ENCODE results near the gene FBL.
A peak's percentile ranks its signal among the peaks of the same experiment; 100 is the strongest.

The FBL gene

GRCh38 chr19:39865186-39865585, 19.0 kb upstream of the FBL start:
- FAIRE-seq: no peak
- TF ChIP-seq CTCF (IDR thresholded peaks at IDR 0.05; ENCODE audit: insufficient read depth, missing control alignments): no peak

GRCh38 chr19:39864118-39864517, 17.9 kb upstream of the FBL start:
- DNase-seq (ENCODE audit: insufficient read length, low spot score) (no peak), FAIRE-seq (no peak)
- TF ChIP-seq CTCF (IDR thresholded peaks at IDR 0.05; ENCODE audit: insufficient read depth, missing control alignments): no peak

More at GRCh38 chr19:39865186-39865585, 19.0 kb upstream of the FBL start:
- no peak for DNase-seq (ENCODE audit: insufficient read length, low spot score)

- TF ChIP-seq CTCF (IDR thresholded peaks at IDR 0.05; ENCODE audit: insufficient read depth, missing control alignments): no peak
- FAIRE-seq (no peak), DNase-seq (ENCODE audit: insufficient read length, low spot score) (no peak)
Measured at GRCh38 chr19:39858541-39858940, 12.4 kb upstream of the FBL start.

DNA sequence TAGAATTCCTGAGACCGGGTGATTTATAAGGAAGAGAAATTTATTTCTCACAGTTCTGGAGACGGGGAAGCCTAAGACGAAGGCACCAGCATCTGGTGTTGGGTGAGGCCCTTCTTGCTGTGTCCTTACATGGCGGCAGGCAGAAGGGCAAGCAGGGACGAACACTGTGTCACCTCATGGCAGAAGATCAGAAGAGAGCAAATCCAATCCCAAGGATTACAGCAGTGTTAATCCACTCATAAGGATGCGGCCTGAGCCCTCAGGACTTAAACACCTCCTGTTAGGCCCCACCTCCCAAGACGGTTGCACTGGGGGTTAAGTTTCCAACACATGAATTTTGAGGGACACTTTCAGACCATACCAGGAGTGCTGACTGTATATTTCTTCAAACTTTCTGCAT, 6.7 kb upstream of the FBL start:
- DNase-seq (ENCODE audit: insufficient read length, low spot score): peak; percentile 64
- FAIRE-seq: peak; percentile 90
- TF ChIP-seq CTCF (IDR thresholded peaks at IDR 0.05; ENCODE audit: insufficient read depth, missing control alignments): no peak

DNA sequence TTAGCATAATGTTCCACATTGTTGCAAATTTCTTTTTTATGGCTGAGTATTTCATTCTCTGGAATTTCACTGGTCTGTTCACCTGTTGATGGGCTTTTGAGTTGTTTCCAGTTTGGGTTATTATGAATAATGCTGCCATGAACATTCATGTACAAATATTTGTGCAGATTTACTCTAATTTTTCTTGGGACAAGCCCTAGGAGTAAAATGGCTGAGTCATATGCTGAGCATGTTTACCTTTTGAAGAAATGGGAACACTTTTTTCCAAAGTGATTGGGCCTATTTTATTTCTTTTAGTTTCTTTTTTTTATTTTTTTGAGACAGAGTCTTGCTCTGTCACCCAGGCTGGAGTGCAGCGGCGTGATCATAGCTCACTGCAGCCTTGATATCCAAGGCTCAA, 4.7 kb upstream of the FBL start:
- TF ChIP-seq CTCF (IDR thresholded peaks at IDR 0.05; ENCODE audit: insufficient read depth, missing control alignments): no peak
- DNase-seq (ENCODE audit: insufficient read length, low spot score): no peak
- no peak for FAIRE-seq

DNA sequence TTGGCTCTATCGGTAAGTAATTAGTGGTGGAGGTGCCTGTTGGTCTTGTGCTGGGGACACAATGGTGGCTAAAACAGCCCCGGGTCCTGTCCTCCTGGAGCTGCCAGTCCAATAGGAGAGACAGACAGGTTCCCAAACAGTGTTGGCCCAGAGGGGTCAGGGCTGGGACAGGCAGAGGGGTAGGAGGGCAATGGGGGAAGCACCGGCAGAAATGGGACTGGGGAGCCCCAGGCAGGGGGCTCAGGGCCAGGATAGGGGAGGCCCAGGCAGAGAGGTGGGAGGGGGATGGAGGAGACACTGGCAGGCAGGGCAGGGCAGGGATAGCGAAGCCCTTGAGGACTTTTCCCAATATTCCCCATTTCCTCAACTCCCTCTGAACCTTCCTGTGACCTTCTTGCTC, 2.2 kb upstream of the FBL start:
- FAIRE-seq (no peak), DNase-seq (ENCODE audit: insufficient read length, low spot score) (no peak)
- no peak for TF ChIP-seq CTCF (IDR thresholded peaks at IDR 0.05; ENCODE audit: insufficient read depth, missing control alignments)

GRCh38 chr19:39847525-39847924, 1.3 kb upstream of the FBL start:
- FAIRE-seq: no peak
- TF ChIP-seq CTCF (IDR thresholded peaks at IDR 0.05; ENCODE audit: insufficient read depth, missing control alignments): no peak

More at GRCh38 chr19:39847525-39847924, 1.3 kb upstream of the FBL start:
- DNase-seq (ENCODE audit: insufficient read length, low spot score): no peak

Measured in D721Med (cell line).